Measurements from ENCODE around the gene PBOV1. TPM values are rescaled to one million over a fixed set of nuclear protein-coding genes. Genes with fewer than 3 reads are reported as not detected.
A peak's percentile ranks its signal among the peaks of the same experiment; 100 is the strongest.

PBOV1 gene
- total RNA-seq, 1 donor from 2014 or later, result not detected

GRCh38 chr6:138204792-138205384 is 13.4 kb downstream of the PBOV1 start:
- no peak for DNase-seq

- no peak for DNase-seq
Observed at GRCh38 chr6:138204303-138204702, 14.0 kb downstream of the PBOV1 start.

- no peak for DNase-seq
Observed at GRCh38 chr6:138203315-138203714, 15.0 kb downstream of the PBOV1 start.

- no peak for DNase-seq
Observed at GRCh38 chr6:138201836-138202235, 16.5 kb downstream of the PBOV1 start.

GRCh38 chr6:138198430-138199091 is 19.7 kb downstream of the PBOV1 start:
- no peak for DNase-seq

- no peak for DNase-seq
Observed at GRCh38 chr6:138197570-138197969, 20.7 kb downstream of the PBOV1 start.

- DNase-seq, result no peak
Observed at GRCh38 chr6:138196122-138196738, 22.1 kb downstream of the PBOV1 start.

DNA sequence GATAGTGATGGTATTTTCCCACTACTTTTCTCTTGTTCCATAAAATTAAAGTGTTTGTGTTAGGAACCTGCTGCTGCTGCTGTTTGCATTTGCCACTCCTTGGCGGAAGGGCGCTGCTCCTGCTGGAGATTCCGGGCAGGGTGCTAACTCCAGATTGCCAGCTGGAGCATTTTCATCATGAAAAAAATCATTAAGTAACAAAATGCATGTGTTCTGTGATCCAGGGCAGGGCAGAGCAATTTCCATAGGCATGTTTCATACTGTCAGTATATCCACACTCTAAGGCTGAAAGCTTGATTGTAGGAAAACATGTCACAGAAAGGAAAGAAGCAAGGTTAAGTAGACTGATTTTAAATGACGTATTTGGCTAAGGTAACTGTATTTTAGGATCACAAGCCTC is 24.0 kb downstream of the PBOV1 start:
- DNase-seq, result no peak

DNA sequence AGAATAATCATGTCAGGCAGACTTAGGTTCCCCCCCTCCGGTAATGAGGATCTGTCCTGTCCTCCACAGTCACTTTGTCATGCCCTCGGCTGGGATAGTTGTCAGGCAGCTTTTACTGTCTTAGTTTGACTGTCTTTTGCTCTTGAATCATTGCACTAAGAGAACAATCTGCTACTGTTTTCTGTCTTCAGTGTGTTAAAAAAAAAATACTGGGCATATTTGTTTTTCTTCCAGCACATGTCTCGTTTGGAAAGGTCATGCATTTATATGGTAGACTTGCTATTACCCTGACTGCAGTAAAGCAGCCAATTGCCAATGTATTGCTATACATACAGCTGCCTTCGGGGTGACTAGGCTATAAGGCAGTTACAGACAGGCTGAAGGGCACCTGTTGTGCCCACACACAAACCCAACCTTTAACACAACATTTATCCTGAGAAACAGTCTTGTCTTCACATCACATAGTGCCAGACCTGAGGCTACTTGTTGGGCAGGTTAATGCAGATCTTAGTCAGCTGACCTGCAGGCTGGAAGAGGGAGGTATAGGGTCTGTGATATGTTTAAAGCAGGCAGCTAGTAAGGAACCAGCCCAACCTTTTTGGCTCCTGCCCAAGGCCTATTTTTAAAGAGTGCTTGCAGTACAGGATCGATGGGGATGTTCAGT is 29.9 kb downstream of the PBOV1 start:
- DNase-seq, result no peak

DNA sequence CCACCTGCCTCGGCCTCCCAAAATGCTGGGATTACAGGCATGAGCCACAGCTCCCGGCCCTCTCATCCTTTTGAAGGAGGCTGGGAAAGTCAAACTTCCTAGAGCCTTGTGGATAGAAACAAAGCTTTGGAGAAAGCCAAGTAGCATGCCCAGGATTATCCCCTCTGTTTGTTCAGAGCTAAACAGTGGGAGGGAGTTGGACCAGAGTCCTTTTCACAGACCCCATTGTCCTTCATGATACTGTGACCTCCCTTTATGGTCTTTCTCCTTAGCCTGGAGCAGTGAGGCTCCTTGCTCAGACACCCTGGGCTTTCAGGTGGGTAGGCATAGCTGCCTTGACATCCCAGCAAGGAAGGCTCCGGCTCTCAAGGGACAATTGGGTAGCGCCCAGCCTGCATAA is 31.1 kb downstream of the PBOV1 start:
- no peak for DNase-seq

GRCh38 chr6:138184230-138184629 is 34.1 kb downstream of the PBOV1 start:
- no peak for DNase-seq

GRCh38 chr6:138183790-138184134 is 34.5 kb downstream of the PBOV1 start:
- DNase-seq, result no peak

DNA sequence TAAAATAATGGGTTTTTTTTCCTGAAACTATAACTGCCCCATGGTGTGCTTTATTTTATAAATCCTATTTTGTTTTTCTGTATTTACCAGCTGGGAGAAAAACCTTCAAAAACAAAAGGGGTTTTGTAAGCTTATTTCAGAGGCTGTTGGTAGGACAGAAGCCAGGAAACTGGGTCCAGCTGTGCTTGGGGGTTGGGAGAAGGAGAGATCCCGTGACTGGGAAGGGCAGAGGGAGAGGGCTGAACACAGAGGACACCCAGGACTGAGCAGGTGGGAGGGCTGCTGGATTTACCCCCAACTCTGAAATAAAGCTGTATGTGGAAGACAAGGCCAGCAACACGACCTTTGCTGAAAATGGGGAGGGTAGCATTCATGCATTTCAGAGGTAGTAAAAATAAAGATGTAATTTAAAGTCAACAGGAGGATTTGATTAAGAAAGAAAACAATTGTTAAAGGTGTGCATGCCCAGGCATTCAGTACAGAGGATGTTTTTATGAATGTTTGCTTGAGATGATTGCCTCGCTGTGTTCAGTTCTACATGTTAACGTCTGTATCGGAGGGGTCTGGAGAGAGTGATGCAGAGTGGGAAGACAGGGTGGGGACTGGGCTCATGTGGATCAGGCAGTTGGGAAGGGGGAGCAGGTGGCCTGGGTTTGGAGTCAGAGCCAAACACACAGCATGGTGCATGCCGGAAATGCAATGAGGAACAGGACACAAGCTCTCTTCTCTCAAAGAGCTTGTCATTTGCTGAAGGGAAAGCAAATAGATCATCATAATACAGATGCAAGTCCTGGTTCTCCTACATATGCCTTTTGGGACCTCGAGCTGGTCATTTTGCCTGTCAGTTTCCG is 35.1 kb downstream of the PBOV1 start:
- peak; percentile 67 for DNase-seq

GRCh38 chr6:138176652-138177232 is 41.5 kb downstream of the PBOV1 start:
- no peak for DNase-seq

DNA sequence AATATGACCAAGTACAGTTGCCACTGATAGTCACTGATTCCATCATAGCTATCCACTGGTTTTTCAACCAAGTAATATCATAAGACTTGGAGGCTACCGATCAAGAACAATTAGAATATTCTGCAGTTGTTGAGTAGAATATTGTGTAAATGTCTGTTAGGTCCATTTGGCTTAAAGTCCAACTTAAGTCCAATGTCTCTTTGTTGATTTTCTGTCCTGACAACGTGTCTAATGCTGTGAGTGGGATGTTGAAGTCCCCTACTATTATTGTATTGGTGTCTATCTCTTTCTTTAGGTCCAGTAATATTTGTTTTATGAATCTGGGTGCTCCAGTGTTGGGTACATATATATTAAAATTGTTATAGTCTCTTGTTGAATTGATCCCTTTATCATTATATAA is 42.7 kb downstream of the PBOV1 start:
- no peak for DNase-seq

Other genes starting within 250 kb of the PBOV1 start
- 1.4 TPM for gene PERP, start 111.1 kb downstream of the PBOV1 start, total RNA-seq
- 65.7 TPM for gene ARFGEF3, start 56.6 kb downstream of the PBOV1 start, total RNA-seq
- gene SMIM28, start 159.4 kb upstream of the PBOV1 start, total RNA-seq, result not detected
- gene HEBP2, start 185.7 kb upstream of the PBOV1 start, total RNA-seq, result 6.6 TPM

All from occipital lobe (tissue), 2 donors.